Astrocyte (in vitro differentiated cells and primary cell): ENCODE results near the gene DUSP16.

ENCODE experiments used
- CTCF ChIP-seq: IDR thresholded peaks from 2 replicates; pipeline ENCODE4 v1.5.1; 2011; ENCODE audit warnings: low read depth, mild to moderate bottlenecking, inconsistent platforms, low read length, moderate library complexity; ENCODE audit not compliant: insufficient read depth
- EZH2 ChIP-seq: IDR thresholded peaks from 2 replicates; pipeline ENCODE4 v1.6.1; 2012; ENCODE audit warnings: mild to moderate bottlenecking, low read length, inconsistent platforms; ENCODE audit not compliant: insufficient read depth

- TF ChIP-seq CTCF (no peak), EZH2 (no peak)
Observed at GRCh38 chr12:12548713-12549112, 13.9 kb downstream of the DUSP16 start.
